ENCODE results near the gene C1orf174. TPM values are rescaled to one million over a fixed set of nuclear protein-coding genes. Genes with fewer than 3 reads are reported as not detected.

C1orf174 gene
- 46.3 and 49.3 TPM in 2 replicates for total RNA-seq (2014; rRNA removed; shearing (Covaris generic))

- peak; percentile 97 for DNase-seq (ENCODE audit: low spot score)
Observed at GRCh38 chr1:3900150-3900968, at the start of gene C1orf174. C1orf174 (minus strand) TSS chr1:3900272; CDS start chr1:3900186, 86 bp downstream.

DNA sequence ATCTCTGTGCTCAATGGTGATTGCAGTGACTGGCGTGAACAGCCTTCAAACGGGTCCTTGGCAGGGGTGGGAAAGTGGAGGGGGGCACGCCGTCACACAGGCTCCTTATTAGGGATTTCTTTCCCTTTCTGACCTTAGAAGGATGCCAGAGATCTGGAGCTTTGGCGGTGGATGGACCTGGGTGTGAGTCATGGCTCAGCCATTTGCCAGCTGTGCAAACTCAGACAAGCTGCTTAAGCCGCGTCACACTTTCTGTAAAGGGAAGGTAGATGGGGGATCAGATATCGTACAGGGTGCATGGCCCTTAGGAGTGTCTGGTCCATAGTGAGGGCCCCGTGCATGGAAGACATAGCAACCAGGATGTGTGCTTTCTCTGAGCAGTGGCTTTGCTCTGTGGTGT is 48.3 kb upstream of the C1orf174 start:
- DNase-seq (ENCODE audit: low spot score), result peak; percentile 53

DNA sequence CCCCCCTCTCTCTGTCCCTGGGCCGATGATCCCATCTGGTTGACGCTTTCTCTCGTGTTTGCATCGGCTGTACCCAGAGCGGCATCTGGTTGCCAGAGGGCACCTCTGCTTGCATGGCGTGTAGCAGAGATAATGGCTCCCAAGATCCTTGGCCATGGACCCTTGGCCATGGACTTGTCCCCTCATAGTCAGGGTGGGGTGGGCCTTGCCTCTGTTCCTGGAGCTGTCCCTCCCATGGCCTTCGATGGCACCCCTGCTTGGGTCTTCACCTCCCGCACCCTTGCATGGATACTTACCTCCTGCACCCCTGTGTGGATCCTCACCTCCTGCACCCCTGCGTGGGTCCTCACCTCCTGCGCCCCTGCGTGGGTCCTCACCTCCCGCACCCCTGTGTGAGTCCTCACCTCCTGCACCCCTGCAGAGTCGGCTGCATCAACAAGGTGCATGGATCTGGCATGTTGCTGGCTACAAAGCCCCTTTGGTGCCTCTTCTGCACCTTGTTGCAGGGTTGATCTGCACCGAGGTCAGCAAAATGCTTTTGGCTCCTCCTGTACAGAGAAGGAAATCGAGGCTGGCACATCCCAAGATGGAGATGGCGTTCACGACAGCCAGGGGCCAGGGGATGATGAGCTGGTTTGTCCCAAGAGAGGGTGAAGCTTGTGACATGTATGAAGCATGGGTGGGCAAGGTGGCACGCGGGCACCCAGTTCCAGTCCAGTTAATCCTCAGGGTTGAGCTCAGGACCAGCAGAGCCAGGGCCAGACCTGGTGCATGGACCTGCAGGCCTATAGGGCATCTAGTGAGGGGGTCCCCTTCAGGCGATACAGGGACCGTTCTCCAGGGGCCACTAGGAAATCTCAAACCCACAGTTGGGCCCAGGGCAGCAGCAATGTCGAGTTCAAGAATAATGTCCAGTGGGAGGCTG is 46.1 kb upstream of the C1orf174 start:
- no peak for DNase-seq (ENCODE audit: low spot score)

DNA sequence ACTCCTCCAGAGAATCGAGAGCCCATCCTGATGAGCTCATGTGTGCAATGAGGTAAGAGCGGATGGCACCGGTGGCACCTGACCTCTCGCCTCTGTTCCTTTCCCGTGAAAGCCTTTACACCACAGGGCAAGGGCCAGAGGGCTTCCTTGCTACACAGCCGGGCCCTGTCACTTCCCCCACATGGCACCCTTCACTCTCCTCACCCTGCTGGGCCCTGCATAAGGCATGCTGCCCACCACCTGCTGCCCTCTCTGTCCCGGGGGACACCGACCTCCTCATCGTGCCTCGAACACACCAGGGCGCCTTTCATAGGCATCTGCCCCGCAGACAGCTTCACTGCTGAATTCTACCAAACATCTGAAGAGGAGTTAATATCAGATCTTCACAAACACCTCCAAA is 45.1 kb upstream of the C1orf174 start:
- no peak for DNase-seq (ENCODE audit: low spot score)

- no peak for DNase-seq (ENCODE audit: low spot score)
Observed at GRCh38 chr1:3944578-3945125, 44.6 kb upstream of the C1orf174 start.

DNA sequence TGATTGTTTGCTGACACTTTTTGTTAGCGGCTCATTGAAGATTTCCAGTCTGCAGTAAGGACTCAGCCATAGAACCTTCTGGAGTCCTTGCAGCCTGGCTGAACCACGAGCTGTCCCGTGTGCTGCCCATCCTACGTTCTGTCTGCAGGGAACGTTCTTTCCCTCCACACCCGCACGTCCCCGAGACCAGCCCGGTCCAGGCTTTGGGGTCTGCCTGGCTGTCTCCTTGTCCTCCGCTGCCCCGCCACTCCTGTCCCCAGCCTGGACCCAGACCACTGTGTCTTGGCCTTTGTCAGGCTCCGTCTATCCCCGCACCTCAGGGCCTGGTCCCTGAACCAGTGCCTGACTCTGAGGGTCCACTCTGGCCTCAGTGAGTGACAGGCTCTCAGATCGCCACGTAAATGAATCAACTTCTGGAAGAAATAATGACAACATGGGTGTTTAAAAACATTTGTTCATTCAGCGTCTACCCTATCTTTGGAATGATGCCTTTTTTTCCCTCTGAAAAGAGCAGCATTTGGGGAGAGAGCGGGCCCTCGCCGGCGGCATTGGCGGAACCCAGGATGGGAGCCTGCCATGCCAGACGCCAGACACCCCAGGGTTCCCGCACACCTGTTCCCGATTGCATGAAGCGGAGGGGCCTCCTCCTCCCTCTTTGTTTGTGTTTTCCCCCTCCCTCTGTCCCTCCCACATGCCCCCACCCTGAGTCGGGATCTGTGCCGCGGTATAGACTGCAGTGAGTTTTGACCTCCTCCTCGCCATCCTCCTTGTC is 43.9 kb upstream of the C1orf174 start:
- DNase-seq (ENCODE audit: low spot score), result no peak

- no peak for DNase-seq (ENCODE audit: low spot score)
Observed at GRCh38 chr1:3943123-3943431, 43.0 kb upstream of the C1orf174 start.

GRCh38 chr1:3942416-3943122 is 42.5 kb upstream of the C1orf174 start:
- no peak for DNase-seq (ENCODE audit: low spot score)

DNA sequence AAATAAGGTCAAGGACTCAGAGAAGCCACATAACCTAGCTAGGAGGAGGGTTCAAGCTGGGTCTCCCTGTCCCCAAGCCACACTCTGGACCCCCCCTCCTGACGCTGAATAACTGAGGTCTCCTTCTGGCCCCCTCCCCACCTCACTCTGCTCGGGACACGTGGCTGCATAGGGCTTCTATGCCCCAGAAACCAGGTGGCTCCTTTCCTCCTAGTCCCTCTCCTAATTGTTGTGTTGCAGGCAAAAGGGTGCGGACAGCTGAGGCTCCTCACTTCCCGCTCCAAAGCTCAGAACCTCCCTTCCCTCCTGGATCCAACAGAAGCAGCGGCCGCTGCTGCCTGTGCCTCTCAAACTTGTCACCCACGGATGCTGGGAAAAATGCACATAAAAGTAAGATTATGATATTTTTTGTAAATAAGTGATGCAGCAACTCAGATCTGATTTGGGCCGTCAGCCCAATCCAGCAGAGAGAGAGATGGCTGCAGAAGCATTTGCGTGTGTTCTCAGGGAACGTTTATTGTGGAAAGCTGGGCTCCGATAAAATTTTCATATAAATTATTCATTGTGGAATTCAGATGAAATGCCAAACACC is 40.8 kb upstream of the C1orf174 start:
- DNase-seq (ENCODE audit: low spot score), result no peak

DNA sequence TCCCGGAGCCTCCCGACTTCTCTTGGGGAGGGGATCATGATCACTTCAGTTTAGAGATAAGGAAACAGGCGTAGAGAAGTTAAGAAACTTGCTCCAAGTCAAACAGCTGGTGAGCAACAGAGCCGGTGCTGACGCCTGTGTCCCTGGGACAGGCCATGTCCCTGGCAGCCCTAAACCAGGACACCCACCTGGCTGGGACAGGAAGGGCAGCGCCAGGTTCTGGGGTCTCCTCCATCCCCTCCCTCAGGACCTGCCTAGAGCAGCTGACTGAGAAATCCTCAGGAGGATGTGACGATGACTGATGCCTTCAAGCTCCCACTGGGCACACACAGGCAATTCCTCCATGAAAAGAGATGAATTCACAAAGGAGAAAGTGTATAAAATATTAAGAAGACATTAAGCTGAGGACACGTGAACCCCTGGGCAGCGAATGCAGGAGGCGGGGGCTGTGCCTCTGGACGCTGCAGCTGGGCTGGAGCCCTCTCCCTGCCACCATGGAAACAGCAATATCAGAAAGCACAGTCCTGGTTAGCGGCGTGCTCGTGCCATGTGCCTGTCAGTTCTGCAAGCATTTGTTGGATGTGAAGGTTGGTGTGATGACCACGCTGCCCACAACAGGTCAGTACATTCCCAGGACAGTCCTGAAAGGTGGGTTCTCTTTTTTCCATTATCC is 40.1 kb upstream of the C1orf174 start:
- no peak for DNase-seq (ENCODE audit: low spot score)

DNA sequence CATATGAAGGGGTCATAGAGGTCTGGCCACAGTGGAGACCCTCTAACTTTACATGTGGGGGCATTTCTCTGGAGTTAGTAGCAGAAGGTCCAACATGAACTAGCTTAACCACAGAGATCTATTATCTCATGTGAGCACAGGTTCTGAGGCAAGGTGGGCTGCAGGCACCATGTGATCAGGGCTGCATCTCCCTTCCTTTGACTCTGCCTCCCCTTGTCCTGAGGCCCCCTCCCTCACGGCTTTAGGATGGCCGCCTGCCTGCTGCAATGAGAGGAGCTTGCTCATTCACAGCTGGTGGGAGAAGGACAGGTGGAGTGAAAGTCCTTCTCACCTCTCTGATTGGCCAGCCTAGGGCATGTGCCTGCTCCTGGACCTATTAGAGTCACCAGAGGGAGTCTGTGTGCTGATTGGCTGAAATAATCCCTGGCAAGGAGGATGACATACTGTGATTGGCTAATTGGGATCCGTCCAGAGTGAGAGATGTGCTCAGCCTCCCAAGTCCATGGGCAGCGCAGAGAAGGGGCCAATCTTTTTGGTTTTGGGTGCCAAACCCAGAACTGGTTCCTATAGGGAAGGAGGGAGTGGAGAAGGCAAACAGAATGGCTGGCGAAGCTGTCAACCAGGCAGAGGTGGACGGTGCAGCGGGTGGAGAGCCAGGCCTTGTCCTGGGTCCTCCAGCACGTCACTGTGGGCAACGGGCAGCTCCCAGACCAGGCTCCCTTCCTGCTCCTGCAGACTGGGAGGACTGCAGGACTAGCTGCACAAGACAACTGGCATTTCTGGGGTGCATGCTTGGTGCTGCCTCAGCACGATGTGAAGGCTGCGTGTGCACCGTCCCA is 39.4 kb upstream of the C1orf174 start:
- no peak for DNase-seq (ENCODE audit: low spot score)

DNA sequence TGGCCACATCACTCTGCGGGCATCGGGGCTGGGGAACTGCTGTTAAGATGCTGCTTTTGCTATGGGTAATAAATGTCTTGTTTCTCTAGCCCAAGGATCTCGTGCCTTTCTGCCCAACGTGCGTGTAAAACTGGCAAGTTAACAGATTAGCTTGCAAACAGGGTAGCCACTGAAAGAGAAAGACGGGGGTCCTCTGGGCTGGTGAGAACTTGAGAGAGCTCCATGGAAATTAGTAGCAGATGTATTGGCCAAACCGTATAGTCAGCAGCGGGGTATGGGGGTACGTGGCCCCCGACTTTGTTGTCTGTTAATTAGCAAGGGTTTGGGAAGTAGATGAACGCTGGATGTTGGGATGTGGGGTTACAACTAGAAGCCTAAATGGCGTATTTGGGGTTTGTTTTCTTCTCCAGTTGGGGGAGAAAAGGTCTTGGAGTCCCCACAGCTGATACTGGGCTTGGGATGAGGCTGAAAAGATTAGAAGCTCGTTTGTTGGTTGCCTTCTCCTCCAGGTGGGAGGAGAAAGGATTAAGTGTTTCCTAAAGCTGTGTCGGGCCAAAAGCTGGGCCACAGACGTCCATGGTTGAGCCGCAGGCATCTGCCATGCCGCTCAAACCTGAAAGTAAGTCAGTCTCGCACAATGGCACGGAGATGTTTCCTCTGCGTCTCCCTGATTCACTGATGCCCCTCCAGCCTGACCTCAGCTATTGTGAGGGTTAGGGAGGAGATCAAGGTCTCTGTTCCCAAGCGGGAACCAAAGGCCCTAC is 32.3 kb upstream of the C1orf174 start:
- no peak for DNase-seq (ENCODE audit: low spot score)

DNA sequence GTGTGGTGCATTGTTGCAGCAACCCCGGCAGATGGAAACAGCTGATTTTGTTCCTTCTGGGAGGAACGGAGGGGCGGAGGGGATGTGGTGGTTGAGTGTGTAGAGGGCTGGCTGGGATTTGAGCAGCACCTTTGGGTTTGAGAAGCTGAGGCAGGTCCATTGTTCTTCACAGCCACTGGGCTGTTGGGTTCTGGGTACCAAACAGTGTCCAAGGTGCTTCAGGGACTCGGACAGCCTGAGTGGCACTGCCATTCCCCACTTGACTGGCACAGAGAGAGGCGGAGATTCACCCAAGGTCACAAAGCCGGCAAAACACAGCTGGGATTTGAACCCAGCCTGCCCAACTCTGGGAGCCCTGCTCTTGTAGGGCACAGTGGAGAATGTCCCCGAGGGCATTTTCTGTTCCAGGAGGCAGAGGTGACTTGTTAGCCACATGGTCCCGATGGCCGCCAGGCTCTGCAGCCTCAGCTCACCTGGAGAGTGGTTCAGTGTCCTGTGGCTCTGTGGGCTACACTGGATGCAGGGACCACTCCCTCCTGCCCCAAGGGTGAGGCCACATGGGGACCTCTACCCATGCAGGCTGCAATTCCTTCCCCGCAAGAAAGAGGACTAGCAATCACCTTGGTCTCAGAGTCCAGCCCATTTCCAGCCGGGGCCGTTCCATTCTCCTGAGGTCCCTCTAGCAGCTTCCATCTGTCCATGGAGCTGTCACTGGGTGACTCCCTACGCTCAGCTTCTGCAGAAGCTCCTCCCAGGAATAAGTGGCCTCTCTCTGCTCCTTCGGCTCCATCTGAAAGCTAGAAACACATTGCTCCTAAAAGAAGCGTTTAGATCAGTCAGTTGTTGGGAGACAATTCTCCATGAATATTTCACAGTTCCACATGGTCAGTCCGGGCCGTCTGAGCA is 31.2 kb upstream of the C1orf174 start:
- DNase-seq (ENCODE audit: low spot score), result no peak

GRCh38 chr1:3930301-3931006 is 30.4 kb upstream of the C1orf174 start:
- no peak for DNase-seq (ENCODE audit: low spot score)

- no peak for DNase-seq (ENCODE audit: low spot score)
Observed at GRCh38 chr1:3929126-3929525, 29.1 kb upstream of the C1orf174 start.

GRCh38 chr1:3928586-3928985 is 28.5 kb upstream of the C1orf174 start:
- no peak for DNase-seq (ENCODE audit: low spot score)

- no peak for DNase-seq (ENCODE audit: low spot score)
Observed at GRCh38 chr1:3926956-3927355, 26.9 kb upstream of the C1orf174 start.

All from H4 (cell line).